HepG2 (cell line): Measurements from ENCODE around the gene PPP3CB. TPM values are rescaled to one million over a fixed set of nuclear protein-coding genes. Genes with fewer than 3 reads are reported as not detected.

ENCODE experiments used
- CERS6 ChIP-seq: sonication (generic); formaldehyde crosslinking; IDR thresholded peaks from 2 replicates; pipeline ENCODE4 v1.5.0; 2020; ENCODE audit warnings: missing genetic modification reagents
- KAT2B ChIP-seq: fragments of 150-350 bp; IDR thresholded peaks from 2 replicates; pipeline ENCODE4 v1.6.1; 2014; ENCODE audit warnings: low read depth, low read length, borderline replicate concordance
- KLF13 ChIP-seq: sonication (generic); formaldehyde crosslinking; IDR thresholded peaks from 2 replicates; pipeline ENCODE4 v1.4.0; 2020; ENCODE audit warnings: mild to moderate bottlenecking, missing genetic modification reagents
- NBN ChIP-seq: fragments of 450-650 bp; conservative IDR thresholded peaks from 2 replicates; pipeline ENCODE4 v1.6.1; 2017
- NFE2L2 ChIP-seq: fragments of 150-350 bp; IDR thresholded peaks from 2 replicates; pipeline ENCODE4 v1.6.1; 2014; ENCODE audit warnings: low read length
- NR1H2 ChIP-seq: sonication (generic); formaldehyde crosslinking; IDR thresholded peaks from 2 replicates; pipeline ENCODE4 v1.8.1; 2022; ENCODE audit warnings: low read depth, missing genetic modification reagents, borderline replicate concordance
- ZBTB42 ChIP-seq: sonication (generic); formaldehyde crosslinking; IDR thresholded peaks from 2 replicates; pipeline ENCODE4 v1.5.0; 2020; ENCODE audit warnings: mild to moderate bottlenecking, missing genetic modification reagents
- ZNF263 ChIP-seq: sonication (generic); formaldehyde crosslinking; IDR thresholded peaks from 2 replicates; pipeline ENCODE4 v1.4.0; 2020; ENCODE audit warnings: missing genetic modification reagents
- ZNF432 ChIP-seq: sonication (generic); formaldehyde crosslinking; IDR thresholded peaks from 2 replicates; pipeline ENCODE4 v1.5.0; 2020; ENCODE audit warnings: missing genetic modification reagents, mild to moderate bottlenecking, borderline replicate concordance
- polyA plus RNA-seq, 8 experiments: library from polyadenylated mRNA; depleted of rRNA in 3 of 8; stranded (reverse) in 7 of 8; unstranded in 1 of 8; fragments of >200 nt; fragmentation: Illumina TruSeq in 4 of 8; extraction: Trizol in 4 of 8; gene quantifications; 2 replicates each; pipeline versions ENCODE4 v1.2.1 to v1.2.3, GENCODE V29; 2011 to 2016; ENCODE audit warnings: low read depth in 4 of 8, missing spikeins in 1 of 8, mixed read lengths in 1 of 8; ENCODE audit not compliant: insufficient read depth in 1 of 8
- total RNA-seq, 5 experiments: library from RNA; depleted of rRNA; stranded (reverse); fragments of >200 nt; fragmentation: Illumina TruSeq; extraction: Trizol; gene quantifications; 2 replicates each; pipeline ENCODE4 v1.2.3, GENCODE V29; 2016; ENCODE audit warnings: low read depth in 1 of 5
- TF ChIP-seq, protein P1 (sequence below): IDR thresholded peaks from 2 replicates; pipeline ENCODE4 v1.6.1; 2016; ENCODE audit warnings: low read depth, missing genetic modification reagents, missing compliant biosample characterization

The PPP3CB gene
- total and polyA plus RNA-seq, 2 of the 13 experiments (the other 11 are each of a cell fraction or from before 2014, with no cell fraction given): 8.7 to 11.4 TPM

DNA sequence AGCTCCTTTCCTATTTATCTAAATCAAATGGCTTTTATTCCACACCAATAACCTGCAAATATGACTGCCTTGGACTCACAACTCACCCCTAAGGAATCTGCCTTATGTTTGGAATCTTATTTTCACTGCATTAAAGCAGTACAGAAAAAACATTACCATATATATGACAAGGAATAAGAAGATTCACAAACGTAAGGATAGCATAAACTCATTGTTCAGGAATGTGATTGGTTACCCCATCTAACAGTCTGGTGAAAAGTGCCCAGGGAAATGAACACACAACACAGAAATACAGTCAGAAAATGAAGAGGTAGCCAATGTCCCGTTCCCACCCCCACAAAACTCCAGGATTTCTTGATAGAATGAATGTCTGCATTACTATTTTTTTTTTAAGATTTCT lies 2.0 kb downstream of the PPP3CB start (continued):
- TF ChIP-seq, protein P1, sequence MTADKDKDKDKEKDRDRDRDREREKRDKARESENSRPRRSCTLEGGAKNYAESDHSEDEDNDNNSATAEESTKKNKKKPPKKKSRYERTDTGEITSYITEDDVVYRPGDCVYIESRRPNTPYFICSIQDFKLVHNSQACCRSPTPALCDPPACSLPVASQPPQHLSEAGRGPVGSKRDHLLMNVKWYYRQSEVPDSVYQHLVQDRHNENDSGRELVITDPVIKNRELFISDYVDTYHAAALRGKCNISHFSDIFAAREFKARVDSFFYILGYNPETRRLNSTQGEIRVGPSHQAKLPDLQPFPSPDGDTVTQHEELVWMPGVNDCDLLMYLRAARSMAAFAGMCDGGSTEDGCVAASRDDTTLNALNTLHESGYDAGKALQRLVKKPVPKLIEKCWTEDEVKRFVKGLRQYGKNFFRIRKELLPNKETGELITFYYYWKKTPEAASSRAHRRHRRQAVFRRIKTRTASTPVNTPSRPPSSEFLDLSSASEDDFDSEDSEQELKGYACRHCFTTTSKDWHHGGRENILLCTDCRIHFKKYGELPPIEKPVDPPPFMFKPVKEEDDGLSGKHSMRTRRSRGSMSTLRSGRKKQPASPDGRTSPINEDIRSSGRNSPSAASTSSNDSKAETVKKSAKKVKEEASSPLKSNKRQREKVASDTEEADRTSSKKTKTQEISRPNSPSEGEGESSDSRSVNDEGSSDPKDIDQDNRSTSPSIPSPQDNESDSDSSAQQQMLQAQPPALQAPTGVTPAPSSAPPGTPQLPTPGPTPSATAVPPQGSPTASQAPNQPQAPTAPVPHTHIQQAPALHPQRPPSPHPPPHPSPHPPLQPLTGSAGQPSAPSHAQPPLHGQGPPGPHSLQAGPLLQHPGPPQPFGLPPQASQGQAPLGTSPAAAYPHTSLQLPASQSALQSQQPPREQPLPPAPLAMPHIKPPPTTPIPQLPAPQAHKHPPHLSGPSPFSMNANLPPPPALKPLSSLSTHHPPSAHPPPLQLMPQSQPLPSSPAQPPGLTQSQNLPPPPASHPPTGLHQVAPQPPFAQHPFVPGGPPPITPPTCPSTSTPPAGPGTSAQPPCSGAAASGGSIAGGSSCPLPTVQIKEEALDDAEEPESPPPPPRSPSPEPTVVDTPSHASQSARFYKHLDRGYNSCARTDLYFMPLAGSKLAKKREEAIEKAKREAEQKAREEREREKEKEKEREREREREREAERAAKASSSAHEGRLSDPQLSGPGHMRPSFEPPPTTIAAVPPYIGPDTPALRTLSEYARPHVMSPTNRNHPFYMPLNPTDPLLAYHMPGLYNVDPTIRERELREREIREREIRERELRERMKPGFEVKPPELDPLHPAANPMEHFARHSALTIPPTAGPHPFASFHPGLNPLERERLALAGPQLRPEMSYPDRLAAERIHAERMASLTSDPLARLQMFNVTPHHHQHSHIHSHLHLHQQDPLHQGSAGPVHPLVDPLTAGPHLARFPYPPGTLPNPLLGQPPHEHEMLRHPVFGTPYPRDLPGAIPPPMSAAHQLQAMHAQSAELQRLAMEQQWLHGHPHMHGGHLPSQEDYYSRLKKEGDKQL: no peak
- TF ChIP-seq KAT2B (no peak), CERS6 (CRISPR knock-in tag) (no peak), ZBTB42 (no peak), NBN (no peak), ZNF432 (no peak), KLF13 (no peak), NFE2L2 (no peak), NR1H2 (CRISPR knock-in tag) (no peak), ZNF263 (no peak)
